ENCODE measurements around the gene SIMC1. TPM values are rescaled to one million over a fixed set of nuclear protein-coding genes. Genes with fewer than 3 reads are reported as not detected.

Gene SIMC1
- polyA plus RNA-seq, 3 donors from 2014 or later = 2.4 to 13.1 (median 8.7) TPM

GRCh38 chr5:176387384-176387925 lies 149.2 kb downstream of the SIMC1 start:
- peaks cover 32 to 37% of the 10 kb centered on the region in 2 donors for H3K4me1 Mint-ChIP-seq
- no peaks in the 10 kb centered on the region for H3K9me3 Mint-ChIP-seq
- peaks cover 4 to 30% (median 4%) of the 10 kb centered on the region in 3 donors for H3K36me3 Mint-ChIP-seq
- H3K4me3 Mint-ChIP-seq = peak overlapping the region; percentile 94 to 100 (median 99)
- H3K27ac Mint-ChIP-seq = peak overlapping the region in 5 of 6 donors; percentile 81 to 99 (median 94)
- no peak for DNase-seq
- H3K27me3 Mint-ChIP-seq (ENCODE audit: low read depth in 3 of 3) = peaks cover 0 to 8% (median 7%) of the 10 kb centered on the region in 3 donors

GRCh38 chr5:176388003-176388443 lies 149.8 kb downstream of the SIMC1 start:
- DNase-seq = no peak
- H3K9me3 Mint-ChIP-seq = no peaks in the 10 kb centered on the region
- peaks cover 4 to 29% (median 4%) of the 10 kb centered on the region in 3 donors for H3K36me3 Mint-ChIP-seq
- peak overlapping the region; percentile 81 to 99 (median 98) for H3K27ac Mint-ChIP-seq
- peaks cover 32 to 37% of the 10 kb centered on the region in 2 donors for H3K4me1 Mint-ChIP-seq
- peaks cover 0 to 8% (median 5%) of the 10 kb centered on the region in 3 donors for H3K27me3 Mint-ChIP-seq (ENCODE audit: low read depth in 3 of 3)
- peak overlapping the region; percentile 94 to 100 (median 99) for H3K4me3 Mint-ChIP-seq

GRCh38 chr5:176388444-176389134 lies 150.4 kb downstream of the SIMC1 start, which contains the start of the genes HIGD2A and NOP16:
TSS of gene HIGD2A (plus strand) at chr5:176388751. CDS start at chr5:176388820, 69 bp downstream.
TSS of gene NOP16 (minus strand) at chr5:176388598. CDS start at chr5:176388539, 59 bp downstream.
- Mint-ChIP-seq H3K27me3 (ENCODE audit: low read depth in 3 of 3) (peaks cover 0 to 8% (median 5%) of the 10 kb centered on the region in 3 donors), H3K9me3 (no peaks in the 10 kb centered on the region), H3K4me1 (peaks cover 32 to 37% of the 10 kb centered on the region in 2 donors), H3K36me3 (peaks cover 0 to 28% (median 4%) of the 10 kb centered on the region in 3 donors), H3K4me3 (peak within 1 kb of the TSS; percentile 94 to 100 (median 99)), H3K27ac (peak within 1 kb of the TSS; percentile 90 to 99 (median 98))
- DNase-seq = peak; percentile 97 to 99 (median 98)

- DNase-seq = no peak
- Mint-ChIP-seq H3K36me3 (peaks cover 0 to 20% (median 0%) of the 10 kb centered on the region in 3 donors), H3K4me1 (peaks cover 32 to 37% of the 10 kb centered on the region in 2 donors), H3K4me3 (peak overlapping the region; percentile 94 to 100 (median 99)), H3K9me3 (no peaks in the 10 kb centered on the region), H3K27me3 (ENCODE audit: low read depth in 3 of 3) (peaks cover 0 to 8% (median 5%) of the 10 kb centered on the region in 3 donors), H3K27ac (peak overlapping the region; percentile 90 to 99 (median 98))
Measured at GRCh38 chr5:176389135-176390123, 151.2 kb downstream of the SIMC1 start.

GRCh38 chr5:176391479-176391878 lies 153.3 kb downstream of the SIMC1 start:
- peaks cover 0 to 10% (median 0%) of the 10 kb centered on the region in 3 donors for H3K36me3 Mint-ChIP-seq
- peaks cover 32 to 33% of the 10 kb centered on the region in 2 donors for H3K4me1 Mint-ChIP-seq
- DNase-seq = no peak
- no peak overlapping the region for H3K4me3 Mint-ChIP-seq
- peak overlapping the region in 3 of 6 donors; percentile 49 to 71 (median 49) for H3K27ac Mint-ChIP-seq
- peaks cover 0 to 10% (median 5%) of the 10 kb centered on the region in 3 donors for H3K27me3 Mint-ChIP-seq (ENCODE audit: low read depth in 3 of 3)
- no peaks in the 10 kb centered on the region for H3K9me3 Mint-ChIP-seq

GRCh38 chr5:176391999-176392398 lies 153.8 kb downstream of the SIMC1 start:
- Mint-ChIP-seq H3K27ac (peak overlapping the region in 3 of 6 donors; percentile 26 to 49 (median 29)), H3K36me3 (peaks cover 0 to 15% (median 0%) of the 10 kb centered on the region in 3 donors), H3K4me1 (peaks cover 28% of the 10 kb centered on the region in 2 donors), H3K9me3 (no peaks in the 10 kb centered on the region), H3K4me3 (no peak overlapping the region), H3K27me3 (ENCODE audit: low read depth in 3 of 3) (peaks cover 0 to 10% (median 5%) of the 10 kb centered on the region in 3 donors)
- DNase-seq = no peak

- DNase-seq = no peak
- Mint-ChIP-seq H3K4me1 (peaks cover 22 to 23% of the 10 kb centered on the region in 2 donors), H3K36me3 (peaks cover 0 to 17% (median 0%) of the 10 kb centered on the region in 3 donors), H3K27me3 (ENCODE audit: low read depth in 3 of 3) (peaks cover 0 to 10% (median 5%) of the 10 kb centered on the region in 3 donors), H3K4me3 (no peak overlapping the region), H3K9me3 (no peaks in the 10 kb centered on the region), H3K27ac (peak overlapping the region in 1 of 6 donors; percentile 19)
Measured at GRCh38 chr5:176392526-176392925, 154.3 kb downstream of the SIMC1 start.

- H3K27me3 Mint-ChIP-seq (ENCODE audit: low read depth in 3 of 3) = peaks cover 0 to 5% (median 1%) of the 10 kb centered on the region in 3 donors
- peaks cover 8 to 13% of the 10 kb centered on the region in 2 donors for H3K4me1 Mint-ChIP-seq
- no peak for DNase-seq
- no peaks in the 10 kb centered on the region for H3K9me3 Mint-ChIP-seq
- H3K4me3 Mint-ChIP-seq = no peak overlapping the region
- H3K27ac Mint-ChIP-seq = no peak overlapping the region
- peaks cover 0 to 23% (median 0%) of the 10 kb centered on the region in 3 donors for H3K36me3 Mint-ChIP-seq
Measured at GRCh38 chr5:176394096-176394495, 155.9 kb downstream of the SIMC1 start.

- H3K9me3 Mint-ChIP-seq = no peaks in the 10 kb centered on the region
Measured at GRCh38 chr5:176394881-176395675, 156.9 kb downstream of the SIMC1 start.

More at GRCh38 chr5:176394881-176395675, 156.9 kb downstream of the SIMC1 start:
- H3K27ac Mint-ChIP-seq = no peak overlapping the region
- peaks cover 0 to 6% of the 10 kb centered on the region in 2 donors for H3K4me1 Mint-ChIP-seq
- H3K36me3 Mint-ChIP-seq = peaks cover 0 to 25% (median 0%) of the 10 kb centered on the region in 3 donors
- H3K27me3 Mint-ChIP-seq (ENCODE audit: low read depth in 3 of 3) = peaks cover 0 to 2% (median 1%) of the 10 kb centered on the region in 3 donors
- no peak for DNase-seq
- no peak overlapping the region for H3K4me3 Mint-ChIP-seq

Other genes with a start within 250 kb of the SIMC1 start
- gene KIAA1191, start 123.3 kb downstream of the SIMC1 start, polyA plus RNA-seq = 10 to 100 TPM; 43.8 to 56.0 (median 50.9) TPM
- gene ARL10, start 127.1 kb downstream of the SIMC1 start, polyA plus RNA-seq = under 1 TPM; 0.02 to 0.76 (median 0.45) TPM
- gene NOP16, start 150.2 kb downstream of the SIMC1 start, polyA plus RNA-seq = 10 to 100 TPM in 2 of 3 donors, 1 to 10 TPM in 1; 5.7 to 34.7 (median 16.6) TPM
- gene HIGD2A, start 150.3 kb downstream of the SIMC1 start, polyA plus RNA-seq = 100 to 1,000 TPM; 186 to 218 (median 207) TPM
- 100 to 1,000 TPM in 2 of 3 donors, 10 to 100 TPM in 1; 67.5 to 115 (median 113) TPM for gene CLTB, start 178.1 kb downstream of the SIMC1 start, polyA plus RNA-seq
- 10 to 100 TPM in 2 of 3 donors, 1 to 10 TPM in 1; 9.0 to 17.6 (median 17.0) TPM for gene FAF2, start 210.0 kb downstream of the SIMC1 start, polyA plus RNA-seq

Measured in immature natural killer cell (primary cell).